Trophoblast cell (in vitro differentiated cells and primary cell): Measurements from ENCODE around the gene LOXL3.

Source experiments
- DNase-seq, 2 donors: peaks; one replicate each; pipeline ENCODE4 v3.0.0-alpha.2; 2016
- H2AFZ ChIP-seq: 2 replicates; pipeline ENCODE4 v1.6.1; 2013; ENCODE audit warnings: low read length, moderate library complexity, mild to moderate bottlenecking; ENCODE audit not compliant: insufficient read depth, poor library complexity
- H2AK5ac ChIP-seq: 2 replicates; pipeline ENCODE4 v1.6.1; 2013; ENCODE audit warnings: mild to moderate bottlenecking, low read length
- H2BK120ac ChIP-seq: 2 replicates; pipeline ENCODE4 v1.6.1; 2013; ENCODE audit warnings: low read length, mild to moderate bottlenecking, moderate library complexity; ENCODE audit not compliant: insufficient read depth, poor library complexity
- H2BK12ac ChIP-seq: 2 replicates; pipeline ENCODE4 v1.6.1; 2013; ENCODE audit warnings: mild to moderate bottlenecking, low read length, moderate library complexity
- H2BK5ac ChIP-seq: 2 replicates; pipeline ENCODE4 v1.6.1; 2013; ENCODE audit warnings: low read length, low read depth, moderate library complexity, mild to moderate bottlenecking; ENCODE audit not compliant: poor library complexity
- H3K14ac ChIP-seq: 2 replicates; pipeline ENCODE4 v1.6.1; 2013; ENCODE audit warnings: mild to moderate bottlenecking, low read length
- H3K18ac ChIP-seq: 2 replicates; pipeline ENCODE4 v1.6.1; 2013; ENCODE audit warnings: mild to moderate bottlenecking, low read length
- H3K23ac ChIP-seq: 2 replicates; pipeline ENCODE4 v1.6.1; 2013; ENCODE audit warnings: low read length
- H3K27ac ChIP-seq: 2 replicates; pipeline ENCODE4 v1.5.1; 2013; ENCODE audit warnings: low read depth, mild to moderate bottlenecking, inconsistent platforms, low read length, moderate library complexity
- H3K27me3 ChIP-seq: 2 replicates; pipeline ENCODE4 v1.6.1; 2013; ENCODE audit warnings: inconsistent platforms, mild to moderate bottlenecking, low read length, moderate library complexity; ENCODE audit not compliant: insufficient read depth
- H3K36me3 ChIP-seq, 2 experiments: 1 replicate in 1 of 2; 2 replicates in 1 of 2; pipeline ENCODE4 v1.6.1; 2013; ENCODE audit warnings: low read length in 2 of 2, mild to moderate bottlenecking in 2 of 2, moderate library complexity in 1 of 2; ENCODE audit not compliant: insufficient read depth in 2 of 2, control insufficient read depth in 1 of 2
- H3K4ac ChIP-seq: 2 replicates; pipeline ENCODE4 v1.6.1; 2013; ENCODE audit warnings: low read depth, mild to moderate bottlenecking, low read length, moderate library complexity
- H3K4me1 ChIP-seq, 2 experiments: 1 replicate in 1 of 2; 2 replicates in 1 of 2; pipeline ENCODE4 v1.6.1; 2013; ENCODE audit warnings: low read length in 2 of 2, mild to moderate bottlenecking in 2 of 2, moderate library complexity in 1 of 2; ENCODE audit not compliant: insufficient read depth in 2 of 2, control insufficient read depth in 1 of 2
- H3K4me2 ChIP-seq: 2 replicates; pipeline ENCODE4 v1.6.1; 2013; ENCODE audit warnings: inconsistent platforms, mild to moderate bottlenecking, low read length, moderate library complexity
- H3K4me3 ChIP-seq: 2 replicates; pipeline ENCODE4 v1.5.1; 2013; ENCODE audit warnings: mild to moderate bottlenecking, low read depth, low read length, inconsistent platforms
- H3K79me1 ChIP-seq: one replicate; pipeline ENCODE4 v1.6.1; 2013; ENCODE audit warnings: low read length
- H3K79me2 ChIP-seq: 2 replicates; pipeline ENCODE4 v1.6.1; 2013; ENCODE audit warnings: low read length, mild to moderate bottlenecking; ENCODE audit not compliant: control insufficient read depth, insufficient read depth, poor library complexity
- H3K9ac ChIP-seq: 2 replicates; pipeline ENCODE4 v1.6.1; 2013; ENCODE audit warnings: mild to moderate bottlenecking, low read length
- H3K9me3 ChIP-seq: 2 replicates; pipeline ENCODE4 v1.6.1; 2013; ENCODE audit warnings: low read depth, mild to moderate bottlenecking, control low read depth, inconsistent platforms, low read length; ENCODE audit not compliant: insufficient read depth
- H4K12ac ChIP-seq: 2 replicates; pipeline ENCODE4 v1.6.1; 2013; ENCODE audit warnings: low read depth, mild to moderate bottlenecking, low read length, moderate library complexity
- H4K8ac ChIP-seq: 2 replicates; pipeline ENCODE4 v1.6.1; 2013; ENCODE audit warnings: low read depth, mild to moderate bottlenecking, low read length, moderate library complexity
- H4K91ac ChIP-seq: one replicate; pipeline ENCODE4 v1.6.1; 2013; ENCODE audit warnings: low read depth, mild to moderate bottlenecking, low read length, moderate library complexity
- WGBS: extraction: QIAGEN DNeasy Blood & Tissue Kit; methylation state at CpG from one replicate; pipeline ENCODE4 v1.1.7; 2013; ENCODE audit warnings: missing lambda C conversion rate; ENCODE audit not compliant: insufficient read length, insufficient coverage; ENCODE audit errors: extremely low coverage; 5-methylcytosine and 5-hydroxymethylcytosine counted together

The LOXL3 gene

GRCh38 chr2:74528600-74529356, 25.0 kb downstream of the LOXL3 start:
- Histone ChIP-seq H3K36me3 (peaks cover 32 to 41% of the 10 kb centered on the region in 2 experiments), H3K23ac (no peak overlapping the region), H2BK120ac (peak overlapping the region; percentile 65), H3K14ac (peak overlapping the region; percentile 62), H3K9me3 (no peaks in the 10 kb centered on the region), H3K79me2 (peaks cover 13% of the 10 kb centered on the region), H3K79me1 (peaks cover 11% of the 10 kb centered on the region), H2AK5ac (peak overlapping the region; percentile 66), H2AFZ (peak overlapping the region; percentile 68), H3K27ac (peak overlapping the region; percentile 46), H2BK5ac (peak overlapping the region; percentile 86), H3K4me2 (peak overlapping the region; percentile 93), H3K4me3 (peak overlapping the region; percentile 98), H3K18ac (peak overlapping the region; percentile 49), H4K8ac (peak overlapping the region; percentile 87), H3K4me1 (peaks cover 9 to 13% of the 10 kb centered on the region in 2 experiments), H3K9ac (peak overlapping the region; percentile 97), H3K4ac (peak overlapping the region; percentile 77), H2BK12ac (no peak overlapping the region), H4K12ac (peak overlapping the region; percentile 45), H3K27me3 (no peaks in the 10 kb centered on the region), H4K91ac (peak overlapping the region; percentile 83)
- DNase-seq, result no peak
- no CpG with 5 or more reads among the region's 29 CpGs for WGBS

DNA sequence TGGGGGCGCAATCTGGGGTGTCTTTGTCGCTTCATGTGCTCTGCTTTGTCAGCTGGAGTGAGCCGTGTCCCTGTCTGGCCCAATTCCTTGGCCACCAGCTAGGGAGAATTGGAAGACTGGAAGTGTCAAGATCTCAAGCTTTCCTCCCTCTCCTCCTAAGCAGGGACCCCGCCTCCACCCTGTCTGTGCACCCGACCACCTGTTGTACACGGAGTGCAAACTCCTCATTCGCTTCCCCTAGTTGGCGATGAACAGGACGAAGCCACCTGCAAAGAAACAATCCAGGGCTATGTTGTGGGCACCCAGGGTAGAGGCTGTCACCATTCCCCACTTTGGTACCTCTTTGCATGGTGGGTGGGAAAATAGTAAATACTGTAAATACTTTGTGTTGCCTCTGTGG, 26.0 kb downstream of the LOXL3 start:
- Histone ChIP-seq H3K9ac (no peak overlapping the region), H4K12ac (no peak overlapping the region), H2AFZ (no peak overlapping the region), H3K79me2 (peaks cover 13% of the 10 kb centered on the region), H3K79me1 (peaks cover 11% of the 10 kb centered on the region), H2BK12ac (no peak overlapping the region), H3K14ac (no peak overlapping the region), H2BK120ac (no peak overlapping the region), H3K4me2 (no peak overlapping the region), H3K4ac (no peak overlapping the region), H2AK5ac (no peak overlapping the region), H3K27ac (no peak overlapping the region), H3K18ac (no peak overlapping the region), H3K27me3 (no peaks in the 10 kb centered on the region), H3K36me3 (peaks cover 27 to 35% of the 10 kb centered on the region in 2 experiments), H4K8ac (no peak overlapping the region), H3K23ac (no peak overlapping the region), H3K4me3 (no peak overlapping the region), H4K91ac (no peak overlapping the region), H3K4me1 (peaks cover 9 to 13% of the 10 kb centered on the region in 2 experiments), H3K9me3 (no peaks in the 10 kb centered on the region), H2BK5ac (no peak overlapping the region)
- DNase-seq, result no peak
- no CpG with 5 or more reads among the region's 9 CpGs for whole genome bisulfite sequencing

DNA sequence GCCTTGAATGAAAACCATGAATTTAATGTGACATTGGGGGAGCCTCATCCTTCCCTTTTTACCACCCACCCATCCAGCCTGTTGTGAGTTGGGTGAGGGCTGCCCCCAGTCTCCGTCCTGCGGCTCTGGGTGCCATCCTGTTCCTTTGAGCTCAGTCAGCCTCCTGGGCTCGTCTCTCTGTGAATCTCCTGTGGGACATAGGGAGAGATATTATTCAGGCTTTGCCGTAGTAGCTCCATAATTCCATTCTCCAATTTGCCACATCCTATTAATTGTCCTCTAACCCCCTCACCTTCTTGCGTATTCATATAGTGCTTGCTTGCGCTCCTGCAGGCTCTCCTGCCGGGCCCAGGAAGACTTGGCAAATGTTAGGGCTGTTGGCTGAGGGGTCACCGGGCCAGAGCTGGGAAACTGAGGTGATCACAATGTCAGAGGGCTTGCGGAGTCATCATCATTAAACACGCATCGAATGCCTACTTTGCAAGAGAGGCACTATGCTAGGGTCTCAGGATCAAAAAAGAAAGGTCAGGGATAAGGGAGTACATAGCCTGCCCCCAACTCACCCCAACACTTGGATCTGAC, 27.0 kb downstream of the LOXL3 start:
- H3K27me3 ChIP-seq, result no peaks in the 10 kb centered on the region
- H2BK120ac ChIP-seq, result no peak overlapping the region
- H4K91ac ChIP-seq, result no peak overlapping the region
- no peak overlapping the region for H4K12ac ChIP-seq
- H3K14ac ChIP-seq, result no peak overlapping the region
- peaks cover 24 to 32% of the 10 kb centered on the region in 2 experiments for H3K36me3 ChIP-seq
- no peak overlapping the region for H3K23ac ChIP-seq
- no CpG with 5 or more reads among the region's 11 CpGs for WGBS
- DNase-seq, result no peak
- H2AFZ ChIP-seq, result no peak overlapping the region
- no peak overlapping the region for H3K4me2 ChIP-seq
- peaks cover 11% of the 10 kb centered on the region for H3K79me1 ChIP-seq
- H2BK5ac ChIP-seq, result no peak overlapping the region
- no peak overlapping the region for H3K4me3 ChIP-seq
- no peak overlapping the region for H3K18ac ChIP-seq
- no peak overlapping the region for H2AK5ac ChIP-seq
- H3K79me2 ChIP-seq, result peaks cover 13% of the 10 kb centered on the region
- no peak overlapping the region for H3K27ac ChIP-seq
- no peak overlapping the region for H2BK12ac ChIP-seq
- no peak overlapping the region for H3K9ac ChIP-seq
- no peak overlapping the region for H3K4ac ChIP-seq
- peaks cover 9 to 13% of the 10 kb centered on the region in 2 experiments for H3K4me1 ChIP-seq
- H3K9me3 ChIP-seq, result no peaks in the 10 kb centered on the region
- H4K8ac ChIP-seq, result no peak overlapping the region

DNA sequence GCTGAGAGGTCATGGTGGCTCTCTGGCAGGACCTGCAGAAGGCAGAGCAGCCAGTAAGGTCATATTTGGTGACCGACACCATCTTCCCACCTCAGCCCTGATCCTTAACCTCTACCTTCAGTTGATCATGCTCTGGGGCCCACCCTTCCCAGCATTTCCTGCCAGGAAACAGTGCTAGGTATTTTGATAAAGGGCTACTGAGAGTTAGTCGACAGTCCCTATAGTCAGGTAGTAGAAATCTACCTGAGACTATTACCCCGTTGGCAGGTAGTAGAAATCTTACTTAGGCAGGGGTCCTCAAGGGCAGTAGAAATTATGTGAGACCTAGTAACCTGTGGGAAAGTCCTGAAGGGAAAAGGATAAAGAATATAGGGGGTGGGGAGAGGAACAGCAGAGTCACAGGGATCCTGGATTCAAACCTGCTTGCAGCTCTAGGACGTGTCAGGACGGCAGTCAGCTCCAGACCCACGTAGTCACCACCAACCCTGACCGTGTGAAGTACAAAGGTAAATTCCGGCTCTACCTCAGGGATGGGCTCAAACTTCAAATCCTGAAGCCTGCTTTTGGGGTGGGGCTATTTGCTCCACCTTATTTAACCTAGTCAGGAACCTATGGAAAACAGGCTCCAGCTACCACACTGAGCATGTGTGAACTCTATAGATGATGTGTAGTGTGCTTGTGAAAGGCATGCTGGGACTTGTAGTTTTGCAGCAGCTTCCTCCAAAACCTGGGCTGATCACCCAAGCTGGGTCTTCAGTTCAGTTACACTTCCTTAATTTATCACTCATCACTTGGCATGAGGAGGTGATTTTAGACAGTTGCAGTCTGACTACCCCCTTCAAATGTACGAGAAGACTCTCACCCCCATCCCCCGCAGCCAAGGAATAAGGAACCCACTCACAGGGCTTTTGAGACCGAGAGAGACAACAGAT, 27.8 kb downstream of the LOXL3 start, which contains the start of gene DQX1:
DQX1 (minus strand) TSS at position 515 of the 932 bp plus-strand sequence; CDS start at position 13, 502 bp downstream.
- no peak within 1 kb of the TSS for H3K14ac ChIP-seq
- H2BK5ac ChIP-seq, result no peak within 1 kb of the TSS
- no peaks in the 10 kb centered on the region for H3K27me3 ChIP-seq
- H4K12ac ChIP-seq, result no peak within 1 kb of the TSS
- H4K91ac ChIP-seq, result no peak within 1 kb of the TSS
- H3K4me3 ChIP-seq, result no peak within 1 kb of the TSS
- peak; percentile 72 to 75 for DNase-seq
- H3K18ac ChIP-seq, result no peak within 1 kb of the TSS
- H2BK12ac ChIP-seq, result no peak within 1 kb of the TSS
- H3K79me1 ChIP-seq, result peaks cover 11% of the 10 kb centered on the region
- peaks cover 9 to 13% of the 10 kb centered on the region in 2 experiments for H3K4me1 ChIP-seq
- H3K9ac ChIP-seq, result no peak within 1 kb of the TSS
- no peaks in the 10 kb centered on the region for H3K9me3 ChIP-seq
- H3K4me2 ChIP-seq, result no peak within 1 kb of the TSS
- H3K27ac ChIP-seq, result no peak within 1 kb of the TSS
- H3K79me2 ChIP-seq, result peaks cover 13% of the 10 kb centered on the region
- H2BK120ac ChIP-seq, result no peak within 1 kb of the TSS
- no peak within 1 kb of the TSS for H2AK5ac ChIP-seq
- peaks cover 20 to 28% of the 10 kb centered on the region in 2 experiments for H3K36me3 ChIP-seq
- WGBS, result no CpG with 5 or more reads among the region's 11 CpGs
- H3K4ac ChIP-seq, result no peak within 1 kb of the TSS
- no peak within 1 kb of the TSS for H3K23ac ChIP-seq
- no peak within 1 kb of the TSS for H2AFZ ChIP-seq
- H4K8ac ChIP-seq, result peak within 1 kb of the TSS; percentile 26
